Duodenal mucosa (tissue), 2 donors: Measurements from ENCODE around the gene NPAS4.
"Not testable (repeated sequence)": the region's sequence is repeated elsewhere in the genome, so short reads cannot be mapped to it uniquely, and the experiment has no call there.

ENCODE experiments used
- H3K27ac ChIP-seq: one replicate; pipeline ENCODE4 v1.7.0; 2013; ENCODE audit warnings: low read depth, low read length
- H3K27me3 ChIP-seq, 2 donors: one replicate each; pipeline ENCODE4 v1.7.0; 2013; ENCODE audit warnings: low read length in 2 of 2, control low read depth in 1 of 2; ENCODE audit not compliant: insufficient read depth in 2 of 2, control insufficient read depth in 1 of 2
- H3K36me3 ChIP-seq, 2 donors: one replicate each; pipeline ENCODE4 v1.7.0; 2013; ENCODE audit warnings: low read length in 2 of 2, control low read depth in 1 of 2; ENCODE audit not compliant: insufficient read depth in 2 of 2, control insufficient read depth in 1 of 2
- H3K4me1 ChIP-seq, 2 donors: one replicate each; pipeline ENCODE4 v1.7.0; 2013; ENCODE audit warnings: low read length in 2 of 2, control low read depth in 1 of 2; ENCODE audit not compliant: insufficient read depth in 2 of 2, control insufficient read depth in 1 of 2
- H3K4me3 ChIP-seq, 2 donors: one replicate each; pipeline ENCODE4 v1.7.0; 2013; ENCODE audit warnings: low read length in 2 of 2, low read depth in 1 of 2
- H3K9ac ChIP-seq, 2 donors: one replicate each; pipeline ENCODE4 v1.7.0; 2013; ENCODE audit warnings: low read length in 2 of 2, low read depth in 1 of 2
- H3K9me3 ChIP-seq, 2 donors: one replicate each; pipeline ENCODE4 v1.7.0; 2013; ENCODE audit warnings: low read length in 2 of 2, control low read depth in 1 of 2; ENCODE audit not compliant: control insufficient read depth in 1 of 2

NPAS4 gene

GRCh38 chr11:66451663-66452062 lies 30.8 kb downstream of the NPAS4 start:
- peaks cover 0 to 3% of the 10 kb centered on the region in 2 donors for H3K27me3 ChIP-seq
- H3K4me3 ChIP-seq = no peak overlapping the region
- no peaks in the 10 kb centered on the region for H3K9me3 ChIP-seq
- H3K4me1 ChIP-seq = no peaks in the 10 kb centered on the region
- H3K9ac ChIP-seq = no peak overlapping the region
- no peak overlapping the region for H3K27ac ChIP-seq
- H3K36me3 ChIP-seq = no peaks in the 10 kb centered on the region

- peaks cover 0 to 3% of the 10 kb centered on the region in 2 donors for H3K27me3 ChIP-seq
- H3K27ac ChIP-seq = no peak overlapping the region
- H3K4me1 ChIP-seq = no peaks in the 10 kb centered on the region
- H3K9ac ChIP-seq = no peak overlapping the region
- no peak overlapping the region for H3K4me3 ChIP-seq
- no peaks in the 10 kb centered on the region for H3K36me3 ChIP-seq
- no peaks in the 10 kb centered on the region for H3K9me3 ChIP-seq
Observed at GRCh38 chr11:66454247-66454646, 33.4 kb downstream of the NPAS4 start.

GRCh38 chr11:66454828-66455227 lies 34.0 kb downstream of the NPAS4 start:
- no peak overlapping the region for H3K9ac ChIP-seq
- H3K4me3 ChIP-seq = no peak overlapping the region
- peaks cover 0 to 3% of the 10 kb centered on the region in 2 donors for H3K27me3 ChIP-seq
- H3K4me1 ChIP-seq = no peaks in the 10 kb centered on the region
- no peaks in the 10 kb centered on the region for H3K36me3 ChIP-seq
- H3K27ac ChIP-seq = no peak overlapping the region
- no peaks in the 10 kb centered on the region for H3K9me3 ChIP-seq

GRCh38 chr11:66457826-66458225 lies 37.0 kb downstream of the NPAS4 start:
- Histone ChIP-seq H3K27ac (no peak overlapping the region), H3K9ac (no peak overlapping the region), H3K9me3 (no peaks in the 10 kb centered on the region), H3K4me1 (no peaks in the 10 kb centered on the region), H3K27me3 (no peaks in the 10 kb centered on the region), H3K36me3 (no peaks in the 10 kb centered on the region), H3K4me3 (no peak overlapping the region)

- no peaks in the 10 kb centered on the region for H3K27me3 ChIP-seq
- no peak overlapping the region for H3K27ac ChIP-seq
- no peak overlapping the region for H3K9ac ChIP-seq
- no peak overlapping the region for H3K4me3 ChIP-seq
- no peaks in the 10 kb centered on the region for H3K9me3 ChIP-seq
- H3K4me1 ChIP-seq = no peaks in the 10 kb centered on the region
- no peaks in the 10 kb centered on the region for H3K36me3 ChIP-seq
Observed at GRCh38 chr11:66459138-66459778, 38.4 kb downstream of the NPAS4 start.

- Histone ChIP-seq H3K9me3 (no peaks in the 10 kb centered on the region), H3K9ac (no peak overlapping the region), H3K27me3 (no peaks in the 10 kb centered on the region), H3K4me1 (peaks cover 0 to 3% of the 10 kb centered on the region in 2 donors), H3K36me3 (no peaks in the 10 kb centered on the region), H3K27ac (no peak overlapping the region), H3K4me3 (no peak overlapping the region)
Observed at GRCh38 chr11:66462010-66462409, 41.2 kb downstream of the NPAS4 start.

GRCh38 chr11:66462911-66463310 lies 42.1 kb downstream of the NPAS4 start:
- Histone ChIP-seq H3K4me1 (peaks cover 7 to 11% of the 10 kb centered on the region in 2 donors), H3K9ac (no peak overlapping the region), H3K9me3 (no peaks in the 10 kb centered on the region), H3K36me3 (no peaks in the 10 kb centered on the region), H3K27ac (no peak overlapping the region), H3K4me3 (no peak overlapping the region), H3K27me3 (no peaks in the 10 kb centered on the region)

- not testable (repeated sequence) for H3K36me3 ChIP-seq, H3K27me3 ChIP-seq, H3K4me3 ChIP-seq, H3K27ac ChIP-seq, H3K9me3 ChIP-seq, H3K9ac ChIP-seq
- peaks cover 10 to 12% of the 10 kb centered on the region in 2 donors for H3K4me1 ChIP-seq
Observed at GRCh38 chr11:66464116-66464515, 43.3 kb downstream of the NPAS4 start.

GRCh38 chr11:66464916-66465315 lies 44.1 kb downstream of the NPAS4 start:
- no peaks in the 10 kb centered on the region for H3K36me3 ChIP-seq
- no peaks in the 10 kb centered on the region for H3K27me3 ChIP-seq
- H3K4me3 ChIP-seq = no peak overlapping the region
- H3K9me3 ChIP-seq = no peaks in the 10 kb centered on the region
- peak overlapping the region in 1 of 2 donors; percentile 1 for H3K9ac ChIP-seq
- H3K27ac ChIP-seq = no peak overlapping the region
- peaks cover 10 to 12% of the 10 kb centered on the region in 2 donors for H3K4me1 ChIP-seq

- H3K9ac ChIP-seq = peak overlapping the region in 1 of 2 donors; percentile 68
- H3K4me1 ChIP-seq = peaks cover 10 to 12% of the 10 kb centered on the region in 2 donors
- peak overlapping the region; percentile 74 to 81 for H3K4me3 ChIP-seq
- no peaks in the 10 kb centered on the region for H3K36me3 ChIP-seq
- H3K9me3 ChIP-seq = no peaks in the 10 kb centered on the region
- no peak overlapping the region for H3K27ac ChIP-seq
- H3K27me3 ChIP-seq = no peaks in the 10 kb centered on the region
Observed at GRCh38 chr11:66465373-66466224, 44.8 kb downstream of the NPAS4 start.
